M059J (cell line): ENCODE results near the gene LSM11. TPM values are rescaled to one million over a fixed set of nuclear protein-coding genes. Genes with fewer than 3 reads are reported as not detected.

Experiments used
- DNase-seq: peaks from one replicate; pipeline ENCODE4 v3.0.0-alpha.2; 2012; ENCODE audit warnings: low read depth
- total RNA-seq: library from RNA; depleted of rRNA; stranded (reverse); fragments of >200 nt; shearing (Covaris generic); gene quantifications from 2 replicates; pipeline ENCODE4 v1.2.3, GENCODE V29; 2014; rRNA removed

The LSM11 gene
- total RNA-seq, 1 experiment from 2014 or later = 5.1 TPM

DNA sequence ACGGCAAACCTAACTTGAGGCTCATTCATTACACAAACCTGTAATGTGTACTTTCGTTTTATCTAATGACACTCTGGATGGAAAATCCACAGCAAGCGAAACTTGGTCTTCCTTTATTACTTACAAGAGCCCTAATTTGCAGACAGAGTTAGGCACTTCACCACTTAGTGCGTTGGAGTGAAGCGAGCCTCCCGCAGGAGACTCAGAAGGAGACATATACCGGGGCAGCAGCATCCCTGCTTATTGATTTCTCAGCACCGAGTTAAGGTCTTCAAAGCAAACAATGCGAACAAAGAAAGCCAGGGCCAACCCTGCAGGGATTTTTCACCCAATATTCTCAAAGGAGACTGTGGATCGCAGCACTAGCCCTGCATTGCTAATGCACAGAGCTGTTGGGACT lies 28.6 kb downstream of the LSM11 start:
- DNase-seq = no peak

DNA sequence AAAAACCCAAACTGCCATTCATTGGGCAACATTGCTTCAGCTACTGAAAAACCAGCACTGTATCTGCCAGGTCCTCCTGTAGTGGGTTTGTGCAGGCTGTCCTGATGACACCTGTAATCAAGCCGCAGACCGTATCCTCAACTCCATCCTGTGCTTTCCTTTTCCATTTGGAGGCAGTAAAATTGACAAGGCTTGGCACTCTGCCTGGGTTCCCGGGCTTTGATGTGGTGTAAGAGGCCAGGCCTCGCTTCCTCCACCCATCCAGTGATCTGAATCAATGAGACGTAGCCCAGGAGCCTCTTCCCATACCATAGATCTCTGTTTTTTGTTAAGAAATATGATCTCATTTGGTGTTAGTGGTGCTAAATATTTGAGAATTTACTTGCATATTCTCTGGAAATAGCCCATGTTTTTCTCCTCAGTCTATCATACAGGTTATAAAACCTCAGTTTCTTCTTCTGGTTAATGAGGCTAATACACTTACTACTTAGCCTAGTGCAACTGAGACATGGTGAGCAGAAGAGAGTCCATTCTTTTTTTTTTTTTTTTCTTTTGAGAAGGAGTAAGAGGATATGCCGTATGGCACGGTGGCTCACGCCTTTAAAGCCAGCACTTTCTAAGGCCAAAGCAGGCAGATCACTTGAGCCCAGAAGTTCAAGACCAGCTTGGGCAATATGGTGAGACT lies 34.8 kb downstream of the LSM11 start:
- DNase-seq = peak; percentile 75

DNA sequence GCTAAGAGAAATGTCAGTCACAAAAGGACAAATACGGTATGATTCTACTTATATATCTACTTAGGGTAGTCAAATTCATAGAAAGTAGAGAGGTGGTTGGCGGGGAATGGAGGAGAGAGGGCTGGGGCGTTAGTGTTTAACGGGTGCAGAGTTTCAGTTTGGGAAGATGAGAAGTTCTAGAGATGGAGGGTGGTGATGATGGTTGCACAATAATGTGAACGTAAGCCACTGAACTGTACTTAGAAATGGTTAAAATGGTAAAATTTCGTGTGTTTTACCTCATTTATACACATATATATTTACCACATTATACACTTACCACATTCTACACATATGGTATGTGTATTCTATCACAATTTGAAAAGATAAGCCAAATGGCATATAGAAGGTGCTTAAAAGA lies 35.7 kb downstream of the LSM11 start:
- no peak for DNase-seq

DNA sequence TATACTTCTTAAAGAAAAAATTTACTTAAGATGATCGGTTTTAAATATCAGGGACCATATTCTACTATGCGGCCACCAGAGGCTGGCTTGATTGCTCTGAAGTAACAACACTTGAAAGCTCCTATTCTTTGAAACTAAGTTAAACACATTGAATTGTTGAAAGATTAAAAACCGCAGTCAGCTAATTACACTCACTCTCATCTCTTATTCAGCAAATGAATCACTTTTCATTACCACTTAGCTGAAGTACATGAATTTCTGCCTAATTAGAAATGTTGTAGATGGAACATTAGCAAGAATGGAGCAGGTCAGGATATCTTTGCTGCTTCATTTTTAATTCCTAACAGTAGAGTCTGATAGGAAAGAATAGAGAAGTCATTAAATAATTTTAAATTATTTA lies 42.3 kb downstream of the LSM11 start:
- DNase-seq = no peak

DNA sequence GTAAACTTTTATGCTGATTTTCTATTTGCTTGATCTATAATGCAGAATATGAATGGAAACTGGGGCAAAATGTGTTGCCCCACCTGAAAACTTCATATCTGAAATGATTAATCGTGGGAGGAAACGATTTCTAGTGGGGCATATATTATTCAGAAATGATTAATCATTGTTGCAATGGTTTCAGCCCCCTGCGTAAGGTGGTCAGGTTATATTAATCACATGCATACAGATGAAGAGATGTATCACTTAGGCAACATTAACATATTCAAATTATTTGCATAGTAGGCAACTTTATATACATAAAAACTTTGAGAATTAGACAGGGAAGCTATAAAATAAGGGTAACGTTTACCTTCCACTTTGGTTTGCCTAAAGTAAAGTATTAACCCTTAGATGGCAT lies 49.8 kb downstream of the LSM11 start:
- no peak for DNase-seq

DNA sequence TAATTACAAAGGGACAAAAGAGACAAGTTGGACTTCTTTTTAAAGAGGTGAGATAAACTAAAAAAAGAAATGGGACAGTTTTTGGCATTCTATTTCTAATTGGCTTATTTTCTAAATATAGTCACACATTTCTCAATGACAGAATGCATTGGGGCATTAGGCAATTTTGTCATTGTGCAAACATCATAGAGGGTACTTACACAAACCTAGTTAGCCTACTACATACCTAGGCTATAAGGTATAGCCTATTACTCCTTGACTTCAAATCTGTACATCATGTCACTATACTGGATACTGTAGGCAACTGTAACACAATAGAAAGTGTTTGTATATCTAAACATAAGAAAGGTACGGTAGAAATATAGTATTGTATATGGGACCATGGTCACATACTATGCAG lies 56.1 kb downstream of the LSM11 start:
- DNase-seq = no peak

DNA sequence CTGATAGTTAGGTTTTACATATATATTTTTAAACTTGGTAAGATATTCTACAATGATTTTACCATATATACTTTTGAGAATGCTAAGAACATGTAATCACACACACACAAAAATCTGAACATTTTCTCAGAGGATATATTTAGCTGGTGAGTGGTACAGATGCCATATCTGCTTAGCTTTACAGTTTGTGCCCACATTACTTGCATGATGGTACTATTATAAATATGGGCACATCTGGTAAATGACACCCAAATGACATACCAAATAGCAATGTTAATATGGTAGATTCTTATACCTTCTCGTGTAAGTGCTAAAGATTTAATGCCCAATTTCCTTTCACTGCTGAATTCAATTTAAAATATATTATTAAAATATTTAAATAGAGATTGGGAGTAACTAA lies 56.6 kb downstream of the LSM11 start:
- no peak for DNase-seq

DNA sequence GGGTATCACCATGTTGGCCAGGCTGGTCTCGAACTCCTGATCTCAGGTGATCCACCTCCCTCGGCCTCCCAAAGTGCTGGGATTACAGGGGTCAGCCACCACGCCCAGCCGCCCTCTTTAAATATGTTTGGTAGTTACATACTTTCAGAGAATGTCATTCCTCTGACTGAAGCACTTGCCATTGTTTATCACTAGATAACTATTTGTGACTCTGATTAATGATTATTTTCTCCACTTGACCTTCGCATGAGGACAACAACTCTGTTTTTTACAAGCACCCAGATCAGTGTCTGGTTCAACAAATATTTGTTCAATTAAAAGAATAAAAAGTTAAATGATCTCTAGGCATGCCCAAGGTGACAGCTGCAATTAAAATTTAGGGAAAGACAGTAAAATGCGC lies 59.2 kb downstream of the LSM11 start:
- no peak for DNase-seq

DNA sequence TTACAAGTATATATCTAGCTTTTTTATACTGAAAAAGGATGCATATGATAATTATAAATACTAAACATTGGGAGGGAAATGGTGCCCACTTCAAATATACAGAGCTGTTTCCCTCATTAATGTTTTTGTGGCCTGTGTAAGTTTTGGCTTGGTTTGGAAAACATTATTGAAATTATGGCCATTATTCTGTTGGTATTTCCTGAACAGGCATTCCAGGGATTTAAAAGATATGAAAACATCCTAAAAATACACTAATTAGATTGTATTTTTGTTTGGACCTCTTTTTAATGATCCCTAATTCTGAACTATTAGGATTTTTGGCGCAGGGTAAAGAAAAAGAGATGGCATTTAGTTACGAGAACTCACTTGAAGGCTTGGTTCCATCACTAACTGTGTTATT lies 64.5 kb downstream of the LSM11 start:
- DNase-seq = no peak

Other genes starting within 250 kb of the LSM11 start
- 38.4 and 57.2 TPM in 2 replicates for gene ADAM19, start 167.9 kb upstream of the LSM11 start, total RNA-seq
- gene SOX30, start 91.3 kb upstream of the LSM11 start, total RNA-seq = 0.12 and 0.22 TPM in 2 replicates
- not detected in 2 replicates for gene C5orf52, start 72.2 kb upstream of the LSM11 start, total RNA-seq
- 6.1 and 14.4 TPM in 2 replicates for gene THG1L, start 12.3 kb upstream of the LSM11 start, total RNA-seq
- gene CLINT1, start 115.4 kb downstream of the LSM11 start, total RNA-seq = 50.6 and 71.5 TPM in 2 replicates